A673 (cell line): Measurements from ENCODE around the gene PIP4K2A.

Experiments used
- EZH2 ChIP-seq: fragments of 200-600 bp; sonication (generic); IDR thresholded peaks from 2 replicates; pipeline ENCODE4 v1.6.1; 2017; ENCODE audit warnings: borderline replicate concordance, low read depth, mild to moderate bottlenecking, mixed read lengths, antibody characterized with exemption, low read length; ENCODE audit not compliant: poor library complexity, severe bottlenecking
- TF ChIP-seq, protein P1 (sequence below): fragments of 300-800, 200-600 bp; sonication (generic); conservative IDR thresholded peaks from 2 replicates; pipeline ENCODE4 v1.5.1; 2017; ENCODE audit warnings: low read depth, mild to moderate bottlenecking, antibody characterized with exemption, low read length, moderate library complexity, mixed read lengths

DNA sequence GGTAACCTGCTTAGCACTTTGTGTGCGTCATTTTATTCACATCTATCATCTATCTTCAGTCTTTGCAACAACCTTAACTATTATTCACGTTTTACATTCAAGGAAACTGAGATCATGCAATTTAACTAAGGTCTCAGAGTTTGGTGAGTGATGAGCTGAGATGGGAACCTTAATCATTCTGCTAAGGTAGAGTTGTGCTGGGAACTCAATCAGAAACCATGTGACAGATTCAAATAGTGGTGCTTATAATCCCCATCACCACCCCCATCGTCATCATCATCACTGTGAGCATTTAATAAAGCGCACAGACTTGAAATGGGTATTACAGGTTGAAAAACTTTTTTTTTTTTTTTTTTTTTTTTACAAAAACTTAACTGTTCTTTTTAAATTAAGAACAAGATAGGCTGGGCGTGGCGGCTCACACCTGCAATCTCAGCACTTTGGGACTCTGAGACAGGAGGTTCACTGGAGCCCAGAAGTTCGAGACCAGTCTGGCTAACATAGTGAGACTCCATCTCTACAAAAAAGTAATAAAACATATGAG lies 160.9 kb downstream of the PIP4K2A start:
- TF ChIP-seq, protein P1, sequence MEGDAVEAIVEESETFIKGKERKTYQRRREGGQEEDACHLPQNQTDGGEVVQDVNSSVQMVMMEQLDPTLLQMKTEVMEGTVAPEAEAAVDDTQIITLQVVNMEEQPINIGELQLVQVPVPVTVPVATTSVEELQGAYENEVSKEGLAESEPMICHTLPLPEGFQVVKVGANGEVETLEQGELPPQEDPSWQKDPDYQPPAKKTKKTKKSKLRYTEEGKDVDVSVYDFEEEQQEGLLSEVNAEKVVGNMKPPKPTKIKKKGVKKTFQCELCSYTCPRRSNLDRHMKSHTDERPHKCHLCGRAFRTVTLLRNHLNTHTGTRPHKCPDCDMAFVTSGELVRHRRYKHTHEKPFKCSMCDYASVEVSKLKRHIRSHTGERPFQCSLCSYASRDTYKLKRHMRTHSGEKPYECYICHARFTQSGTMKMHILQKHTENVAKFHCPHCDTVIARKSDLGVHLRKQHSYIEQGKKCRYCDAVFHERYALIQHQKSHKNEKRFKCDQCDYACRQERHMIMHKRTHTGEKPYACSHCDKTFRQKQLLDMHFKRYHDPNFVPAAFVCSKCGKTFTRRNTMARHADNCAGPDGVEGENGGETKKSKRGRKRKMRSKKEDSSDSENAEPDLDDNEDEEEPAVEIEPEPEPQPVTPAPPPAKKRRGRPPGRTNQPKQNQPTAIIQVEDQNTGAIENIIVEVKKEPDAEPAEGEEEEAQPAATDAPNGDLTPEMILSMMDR = no peak
- no peak for TF ChIP-seq EZH2
